K562 (cell line): Measurements from ENCODE around the gene ABCC5. TPM values are rescaled to one million over a fixed set of nuclear protein-coding genes. Genes with fewer than 3 reads are reported as not detected.

Source experiments
- ADNP ChIP-seq: fragments of 200-800 bp; sonication (Bioruptor generic); IDR thresholded peaks from 2 replicates; pipeline ENCODE4 v1.6.1; 2016; ENCODE audit warnings: missing genetic modification characterization, missing compliant biosample characterization
- IFI16 ChIP-seq: fragments of 250-450 bp; sonication (Bioruptor Pico); IDR thresholded peaks from 2 replicates; pipeline ENCODE4 v2.1.2; 2022; ENCODE audit warnings: mild to moderate bottlenecking, inconsistent platforms
- KLF1 ChIP-seq: fragments of 450-650 bp; IDR thresholded peaks from 2 replicates; pipeline ENCODE4 v1.6.1; 2016; ENCODE audit warnings: missing genetic modification characterization, missing compliant biosample characterization
- MYBL2 ChIP-seq, 2 experiments: fragments of 450-650 bp in 1 of 2; sonication (generic) in 1 of 2; formaldehyde crosslinking in 1 of 2; IDR thresholded peaks; 2 replicates each; pipeline versions ENCODE4 v1.6.1 to v1.8.1; 2017 to 2022; ENCODE audit warnings: borderline replicate concordance in 1 of 2, inconsistent platforms in 1 of 2, low read depth in 1 of 2, mild to moderate bottlenecking in 1 of 2, missing genetic modification reagents in 1 of 2, moderate library complexity in 1 of 2
- SNIP1 ChIP-seq: fragments of 450-650 bp; IDR thresholded peaks from 2 replicates; pipeline ENCODE4 v1.7.1; 2017; ENCODE audit warnings: low read depth, mild to moderate bottlenecking
- STAT5A ChIP-seq: IDR thresholded peaks from 2 replicates; pipeline ENCODE4 v1.6.1; 2012; ENCODE audit warnings: low read length, inconsistent platforms, borderline replicate concordance
- ZNF696 ChIP-seq: fragments of 250-450 bp; sonication (Bioruptor Pico); conservative IDR thresholded peaks from 2 replicates; pipeline ENCODE4 v1.4.0; 2020; ENCODE audit warnings: mild to moderate bottlenecking, moderate library complexity
- polyA plus RNA-seq, 8 experiments: library from polyadenylated mRNA; depleted of rRNA in 4 of 8; stranded (reverse) in 5 of 8; unstranded in 3 of 8; fragments of >200 nt; fragmentation: Nextera tagmentation in 2 of 8; fragmentation: Illumina TruSeq in 1 of 8; extraction: Ambion mirVana in 2 of 8; extraction: Trizol in 1 of 8; gene quantifications; 2 replicates each; pipeline versions ENCODE4 v1.2.1 to v1.2.3, GENCODE V29; 2011 to 2014; ENCODE audit warnings: inconsistent platforms in 1 of 8, missing spikeins in 1 of 8
- total RNA-seq, 7 experiments: library from RNA; depleted of rRNA in 6 of 7; stranded (reverse); fragments of >200 nt in 6 of 7; fragmentation: Illumina TruSeq in 2 of 7; extraction: Trizol in 2 of 7; gene quantifications; 2 replicates each; pipeline versions ENCODE4 v1.2.1 to v1.2.3, GENCODE V29; 2011 to 2021; ENCODE audit warnings: low replicate concordance in 1 of 7
- TF ChIP-seq, protein P1 (sequence below): fragments of 250-450 bp; sonication (Bioruptor Pico); IDR thresholded peaks from 2 replicates; pipeline ENCODE4 v1.5.0; 2021; ENCODE audit warnings: mild to moderate bottlenecking, moderate library complexity
- TF ChIP-seq, protein P2 (sequence below): fragments of 250-450 bp; sonication (Bioruptor Pico); IDR thresholded peaks from 2 replicates; pipeline ENCODE4 v1.8.0; 2021; ENCODE audit warnings: moderate library complexity, mild to moderate bottlenecking, inconsistent platforms
- TF ChIP-seq, protein P3 (sequence below), 2 experiments: fragments of 450-650 bp; conservative IDR thresholded peaks; 2 replicates each; pipeline ENCODE4 v1.6.1; 2017; ENCODE audit warnings: mild to moderate bottlenecking in 2 of 2, moderate library complexity in 2 of 2
- TF ChIP-seq, protein P4 (sequence below): IDR thresholded peaks from 2 replicates; pipeline ENCODE4 v1.6.1; 2011; ENCODE audit warnings: borderline replicate concordance, low read depth, mild to moderate bottlenecking, moderate library complexity, low read length; ENCODE audit not compliant: insufficient read depth, poor library complexity, severe bottlenecking
- TF ChIP-seq, protein P5 (sequence below): fragments of 250-450 bp; sonication (Bioruptor Pico); IDR thresholded peaks from 2 replicates; pipeline ENCODE4 v1.4.0; 2020; ENCODE audit warnings: mild to moderate bottlenecking, moderate library complexity

Gene ABCC5
- total and polyA plus RNA-seq, 9 of the 15 experiments (the other 6 are each of a cell fraction or from before 2014, with no cell fraction given): 22.0 to 53.0 (median 41.9) TPM

DNA sequence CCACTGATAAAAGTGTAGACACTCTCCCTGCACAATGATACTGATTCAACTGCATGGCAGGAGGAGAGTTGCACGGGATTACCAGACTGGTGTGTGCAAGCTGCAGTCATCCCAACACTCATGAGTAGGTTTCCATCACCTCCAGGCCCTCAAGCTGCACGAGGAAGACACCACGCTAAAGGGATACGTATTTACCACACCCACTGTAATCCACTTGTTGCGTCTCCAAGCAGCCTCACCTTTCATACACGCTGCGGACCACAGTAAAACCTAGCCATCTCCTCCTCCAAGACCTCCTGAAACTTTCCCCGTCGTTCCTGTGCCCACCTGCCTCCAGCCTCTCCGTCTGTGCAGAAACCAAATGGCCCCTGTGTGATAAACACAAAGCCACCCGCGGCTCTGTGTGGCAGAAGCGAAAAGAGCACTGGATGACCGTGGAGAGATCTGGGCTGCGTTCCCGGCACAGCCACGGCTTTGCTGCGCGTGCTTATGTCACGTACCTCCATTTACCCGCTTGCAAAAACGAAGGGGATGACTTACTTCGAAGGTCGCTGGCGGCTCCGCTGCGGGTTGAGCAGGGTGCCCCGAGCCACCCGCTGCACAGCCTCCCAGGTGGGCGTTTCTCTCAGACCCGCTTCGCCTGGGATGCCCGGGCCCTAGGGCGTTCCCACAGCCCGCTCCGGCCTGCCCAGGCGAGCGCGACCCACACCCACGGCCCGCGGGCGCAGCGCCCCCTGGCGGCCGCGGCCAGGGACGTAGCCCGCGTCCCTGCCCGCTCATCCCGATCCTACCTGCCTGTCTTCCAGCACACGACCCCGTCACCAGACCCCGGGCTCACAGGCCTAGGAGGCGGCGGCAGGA, 643 bp downstream of the ABCC5 start (continued):
- TF ChIP-seq, protein P1, sequence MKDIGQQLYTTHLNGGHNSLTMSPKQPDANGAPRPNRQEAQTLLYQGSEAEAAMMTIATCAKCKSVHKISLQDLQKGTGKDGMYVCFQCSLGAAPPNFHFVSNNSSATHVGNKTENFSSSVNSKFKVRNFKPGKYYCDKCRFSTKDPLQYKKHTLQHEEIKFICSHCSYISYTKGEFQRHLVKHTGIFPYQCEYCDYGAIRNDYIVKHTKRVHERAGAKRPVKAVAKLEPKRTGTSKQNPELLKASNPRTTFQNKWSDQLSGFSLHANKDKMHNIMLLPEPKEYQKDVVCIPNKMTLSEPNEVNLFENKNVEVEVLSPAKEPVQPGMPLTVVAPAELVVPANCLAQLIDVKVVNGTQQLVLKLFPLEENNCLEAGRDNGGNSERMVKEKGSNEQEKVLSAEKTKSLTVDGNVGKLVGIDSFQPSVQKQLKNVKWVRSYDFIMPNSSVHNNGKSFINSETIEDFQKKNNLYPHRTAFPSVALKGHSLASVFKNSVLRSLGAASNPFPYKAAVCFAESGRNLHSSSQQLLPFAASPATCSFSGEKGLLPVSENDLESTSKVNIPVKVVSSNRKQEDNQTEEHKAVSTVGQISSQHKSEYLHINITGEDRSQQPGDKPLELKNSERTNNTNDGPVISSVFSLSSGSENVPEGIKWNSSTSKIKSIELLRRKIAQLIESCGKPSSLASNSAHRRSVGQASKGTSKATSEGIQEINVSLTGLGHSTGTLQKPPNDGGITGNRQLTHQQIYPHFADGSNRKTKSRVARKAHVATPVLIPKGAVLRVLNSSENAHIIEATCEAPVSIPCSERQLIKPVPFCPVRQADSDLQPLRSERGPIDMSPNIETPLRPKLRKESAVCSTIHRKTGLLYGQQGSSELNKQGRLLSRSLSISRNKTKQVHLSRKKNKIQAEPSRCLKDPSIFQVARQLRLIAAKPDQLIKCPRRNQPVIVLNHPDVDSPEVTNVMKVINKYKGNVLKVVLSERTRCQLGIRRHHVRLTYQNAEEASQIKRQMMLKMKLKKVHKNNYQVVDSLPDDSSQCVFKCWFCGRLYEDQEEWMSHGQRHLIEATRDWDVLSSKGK (CRISPR knock-in tag): no peak
- TF ChIP-seq, protein P2, sequence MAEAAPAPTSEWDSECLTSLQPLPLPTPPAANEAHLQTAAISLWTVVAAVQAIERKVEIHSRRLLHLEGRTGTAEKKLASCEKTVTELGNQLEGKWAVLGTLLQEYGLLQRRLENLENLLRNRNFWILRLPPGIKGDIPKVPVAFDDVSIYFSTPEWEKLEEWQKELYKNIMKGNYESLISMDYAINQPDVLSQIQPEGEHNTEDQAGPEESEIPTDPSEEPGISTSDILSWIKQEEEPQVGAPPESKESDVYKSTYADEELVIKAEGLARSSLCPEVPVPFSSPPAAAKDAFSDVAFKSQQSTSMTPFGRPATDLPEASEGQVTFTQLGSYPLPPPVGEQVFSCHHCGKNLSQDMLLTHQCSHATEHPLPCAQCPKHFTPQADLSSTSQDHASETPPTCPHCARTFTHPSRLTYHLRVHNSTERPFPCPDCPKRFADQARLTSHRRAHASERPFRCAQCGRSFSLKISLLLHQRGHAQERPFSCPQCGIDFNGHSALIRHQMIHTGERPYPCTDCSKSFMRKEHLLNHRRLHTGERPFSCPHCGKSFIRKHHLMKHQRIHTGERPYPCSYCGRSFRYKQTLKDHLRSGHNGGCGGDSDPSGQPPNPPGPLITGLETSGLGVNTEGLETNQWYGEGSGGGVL (CRISPR knock-in tag): no peak
- TF ChIP-seq KLF1 (tag) (peak; percentile 43; the same call in 1 of the 2 replicates), ADNP (no peak), IFI16 (CRISPR knock-in tag) (no peak), ZNF696 (CRISPR knock-in tag) (no peak), SNIP1 (no peak), MYBL2 (IDR thresholded peaks at IDR 0.05; ENCODE audit: low read depth) (no peak), MYBL2 (CRISPR knock-in tag; IDR thresholded peaks at IDR 0.05; ENCODE audit: borderline replicate concordance) (no peak), STAT5A (no peak)
- TF ChIP-seq, protein P3, sequence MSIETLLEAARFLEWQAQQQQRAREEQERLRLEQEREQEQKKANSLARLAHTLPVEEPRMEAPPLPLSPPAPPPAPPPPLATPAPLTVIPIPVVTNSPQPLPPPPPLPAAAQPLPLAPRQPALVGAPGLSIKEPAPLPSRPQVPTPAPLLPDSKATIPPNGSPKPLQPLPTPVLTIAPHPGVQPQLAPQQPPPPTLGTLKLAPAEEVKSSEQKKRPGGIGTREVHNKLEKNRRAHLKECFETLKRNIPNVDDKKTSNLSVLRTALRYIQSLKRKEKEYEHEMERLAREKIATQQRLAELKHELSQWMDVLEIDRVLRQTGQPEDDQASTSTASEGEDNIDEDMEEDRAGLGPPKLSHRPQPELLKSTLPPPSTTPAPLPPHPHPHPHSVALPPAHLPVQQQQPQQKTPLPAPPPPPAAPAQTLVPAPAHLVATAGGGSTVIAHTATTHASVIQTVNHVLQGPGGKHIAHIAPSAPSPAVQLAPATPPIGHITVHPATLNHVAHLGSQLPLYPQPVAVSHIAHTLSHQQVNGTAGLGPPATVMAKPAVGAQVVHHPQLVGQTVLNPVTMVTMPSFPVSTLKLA (conservative IDR thresholded peaks at IDR 0.05): no peak
- TF ChIP-seq, protein P4, sequence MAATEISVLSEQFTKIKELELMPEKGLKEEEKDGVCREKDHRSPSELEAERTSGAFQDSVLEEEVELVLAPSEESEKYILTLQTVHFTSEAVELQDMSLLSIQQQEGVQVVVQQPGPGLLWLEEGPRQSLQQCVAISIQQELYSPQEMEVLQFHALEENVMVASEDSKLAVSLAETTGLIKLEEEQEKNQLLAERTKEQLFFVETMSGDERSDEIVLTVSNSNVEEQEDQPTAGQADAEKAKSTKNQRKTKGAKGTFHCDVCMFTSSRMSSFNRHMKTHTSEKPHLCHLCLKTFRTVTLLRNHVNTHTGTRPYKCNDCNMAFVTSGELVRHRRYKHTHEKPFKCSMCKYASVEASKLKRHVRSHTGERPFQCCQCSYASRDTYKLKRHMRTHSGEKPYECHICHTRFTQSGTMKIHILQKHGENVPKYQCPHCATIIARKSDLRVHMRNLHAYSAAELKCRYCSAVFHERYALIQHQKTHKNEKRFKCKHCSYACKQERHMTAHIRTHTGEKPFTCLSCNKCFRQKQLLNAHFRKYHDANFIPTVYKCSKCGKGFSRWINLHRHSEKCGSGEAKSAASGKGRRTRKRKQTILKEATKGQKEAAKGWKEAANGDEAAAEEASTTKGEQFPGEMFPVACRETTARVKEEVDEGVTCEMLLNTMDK: peak; percentile 89
- TF ChIP-seq, protein P5, sequence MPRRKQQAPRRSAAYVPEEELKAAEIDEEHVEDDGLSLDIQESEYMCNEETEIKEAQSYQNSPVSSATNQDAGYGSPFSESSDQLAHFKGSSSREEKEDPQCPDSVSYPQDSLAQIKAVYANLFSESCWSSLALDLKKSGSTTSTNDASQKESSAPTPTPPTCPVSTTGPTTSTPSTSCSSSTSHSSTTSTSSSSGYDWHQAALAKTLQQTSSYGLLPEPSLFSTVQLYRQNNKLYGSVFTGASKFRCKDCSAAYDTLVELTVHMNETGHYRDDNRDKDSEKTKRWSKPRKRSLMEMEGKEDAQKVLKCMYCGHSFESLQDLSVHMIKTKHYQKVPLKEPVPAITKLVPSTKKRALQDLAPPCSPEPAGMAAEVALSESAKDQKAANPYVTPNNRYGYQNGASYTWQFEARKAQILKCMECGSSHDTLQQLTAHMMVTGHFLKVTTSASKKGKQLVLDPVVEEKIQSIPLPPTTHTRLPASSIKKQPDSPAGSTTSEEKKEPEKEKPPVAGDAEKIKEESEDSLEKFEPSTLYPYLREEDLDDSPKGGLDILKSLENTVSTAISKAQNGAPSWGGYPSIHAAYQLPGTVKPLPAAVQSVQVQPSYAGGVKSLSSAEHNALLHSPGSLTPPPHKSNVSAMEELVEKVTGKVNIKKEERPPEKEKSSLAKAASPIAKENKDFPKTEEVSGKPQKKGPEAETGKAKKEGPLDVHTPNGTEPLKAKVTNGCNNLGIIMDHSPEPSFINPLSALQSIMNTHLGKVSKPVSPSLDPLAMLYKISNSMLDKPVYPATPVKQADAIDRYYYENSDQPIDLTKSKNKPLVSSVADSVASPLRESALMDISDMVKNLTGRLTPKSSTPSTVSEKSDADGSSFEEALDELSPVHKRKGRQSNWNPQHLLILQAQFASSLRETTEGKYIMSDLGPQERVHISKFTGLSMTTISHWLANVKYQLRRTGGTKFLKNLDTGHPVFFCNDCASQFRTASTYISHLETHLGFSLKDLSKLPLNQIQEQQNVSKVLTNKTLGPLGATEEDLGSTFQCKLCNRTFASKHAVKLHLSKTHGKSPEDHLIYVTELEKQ: no peak
